NCI-H1930 (cell line): Measurements from ENCODE around the gene ALK.
"Not testable (repeated sequence)": the region's sequence is repeated elsewhere in the genome, so short reads cannot be mapped to it uniquely, and the experiment has no call there.

Experiments used
- DNase-seq, 2 experiments: peaks; one replicate each; lab custom pipeline; 2025; lab: John Stamatoyannopoulos, UW

ALK gene

GRCh38 chr2:29753671-29754444 is 167.5 kb downstream of the ALK start:
- no peak for DNase-seq

DNA sequence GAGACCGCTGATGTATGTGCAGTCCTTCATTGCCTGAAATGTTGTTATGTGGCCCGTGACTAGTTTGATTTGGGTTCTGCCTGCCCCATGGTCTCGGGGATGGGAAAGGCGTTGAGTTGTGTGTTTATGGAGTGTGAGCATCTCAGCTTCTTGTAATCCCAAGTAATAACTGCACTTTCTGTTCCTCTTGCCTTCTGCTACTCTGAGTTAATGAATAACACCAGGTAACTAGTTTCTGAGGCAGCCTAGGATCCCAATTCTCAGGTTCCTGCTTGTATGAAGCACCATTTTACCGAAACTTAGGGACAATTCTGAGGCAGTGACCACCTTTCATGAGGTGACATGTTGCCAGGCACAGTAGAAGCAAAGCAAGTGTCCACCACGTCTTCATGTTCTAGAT is 170.0 kb downstream of the ALK start:
- no peak for DNase-seq

DNA sequence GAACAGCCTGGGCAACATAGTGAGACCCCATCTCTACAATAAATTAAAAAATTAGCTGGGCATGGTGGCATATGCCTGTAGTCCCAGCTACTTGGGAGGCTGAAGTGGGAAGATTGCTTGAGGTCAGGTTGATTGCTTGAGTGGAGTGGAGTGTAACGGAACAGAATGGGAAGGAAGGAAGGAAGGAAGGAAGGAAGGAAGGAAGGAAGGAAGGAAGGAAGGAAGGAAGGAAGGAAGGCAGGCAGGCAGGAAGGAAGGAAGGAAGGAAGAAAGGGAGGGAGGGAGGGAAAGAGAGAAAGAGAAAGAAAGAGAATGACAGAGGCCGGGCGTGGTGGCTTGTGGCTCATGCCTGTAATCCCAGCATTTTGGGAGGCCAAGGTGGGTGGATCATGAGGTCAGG is 170.9 kb downstream of the ALK start:
- not testable (repeated sequence) for DNase-seq

GRCh38 chr2:29749843-29750242 is 171.5 kb downstream of the ALK start:
- DNase-seq: no peak

DNA sequence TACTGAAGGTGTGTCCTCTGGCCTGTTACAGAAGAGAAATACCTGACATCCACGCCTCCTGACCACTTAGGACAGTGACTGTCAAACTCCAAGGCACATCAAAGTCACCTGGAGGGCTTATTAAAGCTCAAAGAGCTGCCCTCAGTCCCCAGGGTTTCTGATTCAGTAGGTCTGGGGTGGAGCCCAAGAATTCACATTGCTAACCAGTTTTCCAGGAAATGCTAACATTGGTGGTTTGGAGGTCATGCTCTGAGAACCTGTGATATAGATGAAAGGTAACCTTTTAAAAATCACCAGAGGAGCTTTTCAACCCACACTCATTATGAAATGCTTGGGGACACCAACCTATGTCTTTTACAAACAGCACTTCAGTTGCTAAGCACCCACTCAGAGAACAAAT is 172.3 kb downstream of the ALK start:
- no peak for DNase-seq

GRCh38 chr2:29747786-29748470 is 173.5 kb downstream of the ALK start:
- no peak for DNase-seq

GRCh38 chr2:29744976-29745375 is 176.4 kb downstream of the ALK start:
- DNase-seq: no peak

DNA sequence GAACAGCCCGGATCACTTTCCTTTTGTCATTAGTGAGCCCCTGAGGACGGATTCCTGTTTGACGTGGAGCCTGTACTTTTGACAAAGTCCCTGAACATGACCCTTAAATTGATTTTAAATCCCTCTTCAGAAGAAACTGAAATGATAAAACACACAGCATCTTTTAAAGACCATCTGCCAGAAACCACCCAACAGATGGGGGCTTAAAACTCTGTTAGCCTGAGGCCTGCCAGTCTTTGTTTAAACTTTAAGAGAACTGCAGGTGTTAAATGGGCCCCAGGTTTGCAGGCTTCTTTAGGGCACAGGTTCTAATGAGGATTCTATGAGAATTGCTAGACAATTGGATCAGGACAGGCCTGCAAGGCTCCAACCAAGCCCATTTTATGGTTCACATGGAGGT is 177.9 kb downstream of the ALK start:
- no peak for DNase-seq

GRCh38 chr2:29742656-29743055 is 178.7 kb downstream of the ALK start:
- no peak for DNase-seq

GRCh38 chr2:29741132-29741531 is 180.3 kb downstream of the ALK start:
- no peak for DNase-seq

- DNase-seq: no peak
Observed at GRCh38 chr2:29733965-29734364, 187.4 kb downstream of the ALK start.

DNA sequence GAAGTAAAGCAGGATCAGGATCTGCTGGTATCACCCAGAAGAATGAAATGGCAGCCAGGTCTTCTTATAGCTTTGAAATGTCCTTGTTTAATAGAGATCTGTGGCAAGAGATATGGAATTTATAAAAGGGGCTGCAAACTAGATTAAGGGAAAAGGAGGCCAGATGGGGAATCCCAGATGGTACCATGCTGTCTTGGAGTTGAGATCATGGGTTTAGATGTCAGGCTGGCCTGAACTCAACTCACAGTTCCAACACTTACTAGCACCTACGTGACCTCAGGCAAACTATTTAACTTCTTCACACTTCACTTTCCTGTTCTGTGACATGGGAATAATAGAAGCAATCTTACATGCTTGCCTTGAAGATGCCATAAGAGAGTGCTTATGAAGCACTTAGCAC is 188.2 kb downstream of the ALK start:
- DNase-seq: no peak

GRCh38 chr2:29731948-29732347 is 189.4 kb downstream of the ALK start:
- DNase-seq: no peak

GRCh38 chr2:29729932-29730331 is 191.5 kb downstream of the ALK start:
- no peak for DNase-seq

- no peak for DNase-seq
Observed at GRCh38 chr2:29729401-29729800, 192.0 kb downstream of the ALK start.

- no peak for DNase-seq
Observed at GRCh38 chr2:29726976-29727375, 194.4 kb downstream of the ALK start.

- no peak for DNase-seq
Observed at GRCh38 chr2:29725610-29726009, 195.8 kb downstream of the ALK start.

DNA sequence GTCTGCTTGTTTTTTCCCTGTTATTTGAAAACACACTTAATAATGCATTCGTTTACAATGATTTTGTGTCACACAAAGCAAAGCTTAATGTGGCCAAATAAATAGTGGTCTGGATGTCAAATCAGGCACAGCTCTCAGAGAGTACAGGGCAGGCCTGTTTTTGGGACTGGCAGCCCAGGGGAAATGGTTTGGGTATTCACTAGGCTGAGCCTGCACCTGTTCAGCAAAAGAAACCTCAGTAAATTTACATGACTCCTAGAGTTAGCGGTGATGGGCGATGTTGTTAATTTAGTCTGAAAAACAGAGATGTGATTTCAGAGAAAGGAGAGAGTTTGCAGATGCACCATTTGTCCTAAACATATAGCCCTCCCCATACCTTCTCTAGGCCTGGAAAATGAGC is 197.1 kb downstream of the ALK start:
- DNase-seq: no peak

- no peak for DNase-seq
Observed at GRCh38 chr2:29723255-29724001, 198.0 kb downstream of the ALK start.

DNA sequence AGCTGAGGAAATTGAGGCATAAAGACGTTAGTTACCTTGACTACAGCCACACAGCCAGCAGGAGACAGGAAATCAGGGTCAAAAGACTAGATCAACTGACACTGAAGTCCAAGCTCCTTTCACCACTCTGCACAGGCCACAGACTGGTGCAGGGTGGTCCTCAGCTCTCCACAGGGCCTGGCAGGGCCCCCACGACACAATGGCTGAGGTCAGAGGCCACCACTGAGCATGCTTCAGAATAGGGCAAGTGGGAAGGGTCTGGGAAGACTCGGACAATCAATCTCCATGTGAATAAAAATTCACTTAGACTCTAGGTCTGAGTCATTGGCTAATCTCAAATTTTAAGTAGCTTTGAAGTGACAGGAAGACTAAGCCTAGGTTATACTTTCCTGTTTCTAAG is 201.7 kb downstream of the ALK start:
- no peak for DNase-seq

GRCh38 chr2:29718076-29718686 is 203.2 kb downstream of the ALK start:
- no peak for DNase-seq

- DNase-seq: no peak
Observed at GRCh38 chr2:29715655-29716054, 205.7 kb downstream of the ALK start.

DNA sequence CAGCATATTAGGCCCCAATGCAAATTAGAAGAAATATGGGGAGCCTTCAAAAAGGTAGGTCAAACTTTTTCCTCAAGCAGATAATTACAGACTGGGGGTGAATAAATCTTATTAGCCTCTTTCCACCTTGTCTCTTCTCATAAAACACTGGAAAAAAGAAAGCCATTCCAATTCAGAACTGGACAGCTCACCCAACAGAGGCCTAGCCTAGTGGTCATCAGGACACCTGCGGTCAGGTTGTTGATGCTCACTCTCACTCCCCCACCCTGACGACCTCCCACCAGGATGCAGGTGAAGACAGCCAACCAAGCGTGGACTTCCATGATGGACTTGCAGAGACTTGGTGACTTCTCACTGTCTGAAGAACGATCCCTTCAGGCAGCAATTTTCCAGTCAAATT is 207.1 kb downstream of the ALK start:
- DNase-seq: no peak
